ENCODE data around the gene SMIM3.
"Not testable (repeated sequence)": the region's sequence is repeated elsewhere in the genome, so short reads cannot be mapped to it uniquely, and the experiment has no call there.

Gene SMIM3

DNA sequence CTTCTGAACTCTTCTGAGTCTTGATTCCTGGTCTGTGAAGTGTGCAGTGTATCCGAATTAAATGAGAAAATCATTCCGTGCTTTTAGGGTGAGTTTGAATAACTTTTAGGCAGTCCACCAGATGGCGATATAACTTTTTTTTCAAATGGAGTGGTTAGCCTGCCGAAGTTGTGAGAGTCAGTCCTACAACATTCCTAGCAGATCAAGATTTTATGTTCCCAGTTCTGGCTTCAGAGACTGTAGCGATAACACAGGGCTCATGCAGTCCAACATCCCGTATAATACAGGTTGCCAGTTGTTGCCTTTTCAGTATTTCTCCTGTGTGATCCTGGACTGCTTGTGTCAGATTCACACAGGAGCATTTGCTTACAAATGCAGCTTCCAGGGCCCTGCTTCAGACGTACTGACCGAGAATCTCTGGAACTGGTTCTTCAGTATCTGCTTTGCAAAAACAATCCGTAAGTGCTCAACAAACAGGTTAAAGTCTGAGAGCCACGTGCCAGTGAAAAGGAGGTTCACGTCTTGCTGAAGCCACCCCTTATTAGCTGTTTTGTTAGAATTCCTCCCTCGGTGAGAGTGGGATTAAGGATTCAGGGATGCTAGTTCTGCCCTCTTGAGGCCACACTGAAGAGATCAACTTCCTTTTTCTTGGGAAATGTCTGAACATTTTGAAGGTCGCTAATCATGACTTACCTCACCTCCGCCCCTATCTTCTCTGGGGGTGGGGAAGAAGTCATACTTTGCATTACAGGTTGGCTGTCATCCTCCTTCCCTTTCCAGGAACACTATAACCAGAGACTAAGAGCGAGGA, 22.8 kb downstream of the SMIM3 start:
- DNase-seq: no peak

DNA sequence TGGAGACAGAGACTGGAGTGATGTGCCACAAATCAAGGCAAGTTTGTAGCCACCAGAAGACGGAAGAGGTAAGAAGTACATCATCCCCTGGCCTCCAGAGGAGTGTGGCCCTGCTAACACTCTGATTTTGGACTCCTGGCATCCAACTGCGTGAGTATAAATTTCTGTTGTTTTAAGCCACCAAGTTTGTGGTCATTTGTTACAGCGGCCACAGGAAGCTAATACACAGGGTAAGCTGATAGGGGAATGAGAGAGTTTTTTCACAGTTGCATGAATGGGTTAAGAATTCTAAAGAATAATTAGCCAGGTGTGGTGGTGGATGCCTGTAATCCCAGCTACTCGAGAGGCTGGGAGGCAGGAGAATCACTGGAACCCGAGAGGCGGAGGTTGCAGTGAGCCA, 25.8 kb downstream of the SMIM3 start:
- DNase-seq: no peak

DNA sequence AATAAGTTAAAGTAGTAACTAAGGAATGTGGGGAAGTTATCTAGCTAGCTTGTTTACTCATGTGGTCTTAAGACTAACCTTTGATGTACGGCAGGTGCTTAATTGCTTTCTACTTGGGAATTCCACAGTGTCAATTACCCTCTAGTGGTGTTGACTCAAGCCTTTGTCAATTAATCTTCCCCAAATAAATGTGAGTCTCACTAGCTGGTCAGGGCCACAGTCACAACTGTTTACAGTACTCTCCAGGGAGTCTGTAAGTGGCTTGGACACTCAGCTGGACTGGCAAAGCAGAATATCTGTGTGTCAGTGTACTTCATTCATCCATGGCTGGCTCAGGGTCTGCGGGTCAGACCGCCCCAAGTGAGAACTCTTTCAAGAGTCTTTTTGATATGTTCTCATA, 30.8 kb downstream of the SMIM3 start:
- no peak for DNase-seq

DNA sequence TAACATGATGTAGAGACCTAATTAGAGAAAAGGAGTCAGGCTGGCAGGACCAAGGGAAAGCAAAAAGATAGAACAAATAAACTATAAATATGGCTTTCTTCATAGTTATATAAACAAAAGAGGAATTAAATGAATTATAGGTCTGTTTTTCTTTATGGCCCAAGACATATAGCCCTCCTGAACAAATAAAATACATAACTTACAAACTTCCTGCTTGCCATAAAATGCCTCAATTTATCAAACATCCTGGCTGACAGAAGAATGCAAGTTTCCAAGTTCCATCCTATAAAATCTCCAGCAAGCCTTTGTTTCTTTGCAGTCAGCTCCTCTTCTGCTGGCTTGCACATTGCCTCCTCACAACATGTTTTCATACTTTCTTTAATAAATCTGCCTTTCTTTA, 36.5 kb downstream of the SMIM3 start:
- DNase-seq: no peak

DNA sequence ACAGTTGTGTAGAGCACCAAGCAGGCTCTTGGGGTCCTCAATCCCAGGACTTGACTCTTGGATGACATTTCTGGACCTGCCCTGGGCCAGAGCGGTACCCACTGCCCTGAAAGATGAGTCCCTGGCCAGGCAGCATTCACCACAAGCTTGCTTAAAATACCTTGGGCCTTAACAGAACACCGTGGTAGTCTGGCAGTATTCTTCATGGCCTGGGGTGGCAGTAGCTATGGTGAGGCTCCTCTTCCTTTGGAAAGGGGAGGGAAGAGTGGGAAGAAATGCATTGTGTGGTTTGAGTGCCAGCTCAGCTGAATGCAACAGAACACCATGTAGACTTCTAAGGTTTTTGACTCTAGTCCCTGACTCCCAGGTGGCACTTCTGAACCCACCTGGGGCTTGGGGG, 38.4 kb downstream of the SMIM3 start:
- DNase-seq: no peak

DNA sequence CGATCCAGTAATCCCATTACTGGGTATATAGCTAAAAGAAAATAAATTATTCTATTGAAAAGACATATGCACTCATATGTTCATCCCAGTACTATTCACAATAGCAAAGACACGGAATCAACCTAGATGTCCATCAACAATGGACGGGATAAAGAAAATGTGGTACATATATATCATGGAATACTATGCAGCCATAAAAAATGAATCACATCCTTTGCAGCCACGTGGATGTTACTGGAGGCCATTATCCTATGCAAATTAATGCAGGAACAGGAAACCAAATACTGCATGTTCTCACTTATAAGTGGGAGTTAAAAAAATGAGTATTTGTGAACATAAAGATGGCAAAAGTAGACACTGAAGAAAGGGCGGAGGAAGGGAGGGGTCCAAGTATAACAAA, 51.2 kb downstream of the SMIM3 start:
- no peak for DNase-seq

DNA sequence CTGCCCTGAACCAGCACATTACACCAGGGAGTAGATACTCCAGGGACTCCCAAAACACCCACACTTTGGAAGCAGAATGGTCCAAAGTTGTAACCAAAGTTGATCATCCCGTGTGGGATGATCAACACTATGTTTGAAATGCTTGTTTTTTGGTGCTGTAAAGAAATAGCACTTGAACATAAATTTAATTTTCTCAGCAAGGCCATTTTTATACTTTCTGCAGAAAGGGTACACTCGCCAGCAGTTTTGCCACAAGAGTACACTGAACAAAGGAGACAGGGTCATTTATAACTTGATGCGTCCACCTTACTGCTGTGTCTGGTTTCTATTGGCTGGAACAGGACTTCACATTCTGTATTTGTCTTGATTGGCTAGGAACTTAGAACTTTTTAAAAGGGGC, 53.3 kb downstream of the SMIM3 start:
- not testable (repeated sequence) for DNase-seq

DNA sequence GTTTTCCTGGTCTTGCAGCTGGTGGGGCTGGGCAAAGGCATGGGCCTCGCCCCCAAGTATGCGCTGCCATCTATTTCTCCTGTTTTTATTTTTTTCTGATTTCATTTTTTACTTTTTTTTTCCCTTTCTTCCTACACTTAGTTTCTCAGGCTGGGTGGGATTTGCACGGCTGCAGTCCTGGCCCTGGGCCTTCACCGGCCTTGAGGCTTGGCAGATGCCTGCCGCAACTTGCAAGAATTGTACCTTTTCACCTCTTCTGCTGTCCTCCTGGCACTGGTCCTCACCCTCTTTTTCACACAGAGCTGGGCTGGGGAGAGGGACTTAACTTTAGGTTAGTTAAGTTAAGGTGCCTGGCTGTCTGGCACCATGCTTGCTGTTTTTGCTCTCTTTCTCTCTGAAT, 57.5 kb downstream of the SMIM3 start:
- no peak for DNase-seq

DNA sequence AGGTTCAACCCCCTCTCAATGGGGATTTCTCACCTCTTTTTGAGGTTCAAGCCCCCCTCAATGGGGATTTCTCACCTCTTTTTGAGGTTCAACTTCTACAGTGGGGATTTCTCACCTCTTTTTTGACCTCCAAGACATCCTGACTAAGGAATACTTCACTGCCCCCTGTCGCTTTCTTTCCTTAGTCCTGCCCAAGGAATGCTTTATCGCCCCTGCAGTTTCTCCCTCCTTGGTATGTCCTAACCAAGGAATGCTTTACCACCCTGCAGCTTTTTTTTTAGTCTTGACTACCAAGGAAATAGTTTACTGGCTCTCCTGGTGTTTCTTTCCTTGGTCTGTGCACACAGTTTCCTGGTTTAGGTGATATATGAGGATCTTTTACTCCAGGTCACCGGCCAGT, 58.1 kb downstream of the SMIM3 start:
- no peak for DNase-seq

DNA sequence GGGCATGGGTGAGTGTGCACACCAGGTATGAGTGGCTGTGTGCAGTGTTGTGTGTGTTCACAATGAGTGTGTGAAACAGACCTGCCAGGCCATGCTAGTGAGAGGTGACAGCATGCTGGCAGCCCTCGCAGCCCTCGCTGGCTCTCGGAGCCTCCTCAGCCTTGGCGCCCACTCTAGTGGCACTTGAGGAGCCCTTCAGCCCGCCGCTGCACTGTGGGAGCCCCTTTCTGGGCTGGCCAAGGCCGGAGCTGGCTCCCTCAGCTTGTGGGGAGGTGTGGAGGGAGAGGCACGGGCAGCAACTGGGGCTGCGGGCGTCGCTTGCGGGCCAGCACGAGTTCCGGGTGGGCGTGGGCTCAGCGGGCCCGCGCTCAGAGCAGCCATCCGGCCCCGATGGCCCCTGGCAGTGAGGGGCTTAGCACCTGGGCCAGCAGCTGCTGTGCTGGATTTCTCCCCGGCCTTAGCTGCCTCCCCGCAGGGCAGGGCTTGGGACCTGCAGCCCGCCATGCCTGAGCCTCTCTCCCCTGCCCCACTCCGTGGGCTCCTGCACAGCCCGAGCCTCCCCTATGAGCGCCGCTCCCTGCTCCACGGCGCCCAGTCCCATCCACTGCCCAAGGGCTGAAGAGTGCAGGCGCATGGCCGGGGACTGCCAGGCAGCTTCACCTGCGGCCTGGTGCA, 66.8 kb downstream of the SMIM3 start:
- not testable (repeated sequence) for DNase-seq

DNA sequence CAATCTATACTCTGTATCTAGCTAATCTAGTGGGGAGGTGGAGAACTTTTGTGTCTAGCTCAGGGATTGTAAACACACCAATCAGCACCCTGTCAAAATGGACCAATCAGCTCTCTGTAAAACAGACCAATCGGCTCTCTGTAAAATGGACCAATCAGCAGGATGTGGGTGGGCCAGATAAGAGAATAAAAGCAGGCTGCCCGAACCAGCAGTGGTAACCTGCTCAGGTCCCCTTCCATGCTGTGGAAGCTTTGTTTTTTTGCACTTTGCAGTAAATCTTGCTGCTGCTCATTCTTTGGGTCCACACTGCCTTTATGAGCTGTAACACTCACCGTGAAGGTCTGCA, 67.7 kb downstream of the SMIM3 start, which contains the start of gene IRGM:
IRGM (plus strand) TSS at position 214 of the 346 bp plus-strand sequence. CDS start 1,603 bp downstream, outside the sequence.
- not testable (repeated sequence) for DNase-seq

Measured in stimulated activated CD4-positive, alpha-beta T cell treated with anti-CD3 and anti-CD28 coated beads, Interleukin-4, amount 100 ng/mL, for 4 hours (primary cell).